NCI-H2196 (cell line): ENCODE measurements around the gene NAPSA.

Experiments
- DNase-seq: peaks from one replicate; lab custom pipeline; 2025; ENCODE audit not compliant: unreplicated experiment; lab: John Stamatoyannopoulos, UW

NAPSA gene

GRCh38 chr19:50318438-50318837 is 47.0 kb downstream of the NAPSA start:
- DNase-seq: no peak

GRCh38 chr19:50317115-50317514 is 48.3 kb downstream of the NAPSA start:
- DNase-seq: no peak

GRCh38 chr19:50315773-50316448 is 49.5 kb downstream of the NAPSA start:
- peak; percentile 63 for DNase-seq

GRCh38 chr19:50314724-50315708 is 50.4 kb downstream of the NAPSA start:
- no peak for DNase-seq

GRCh38 chr19:50313812-50314536 is 51.5 kb downstream of the NAPSA start:
- peak; percentile 26 for DNase-seq

- DNase-seq: no peak
Observed at GRCh38 chr19:50312967-50313811, 52.2 kb downstream of the NAPSA start.

- peak; percentile 76 for DNase-seq
Observed at GRCh38 chr19:50311723-50312635, 53.5 kb downstream of the NAPSA start.

GRCh38 chr19:50310759-50311465 is 54.5 kb downstream of the NAPSA start:
- DNase-seq: no peak

GRCh38 chr19:50309396-50310125 is 55.9 kb downstream of the NAPSA start:
- DNase-seq: no peak

GRCh38 chr19:50308991-50309390 is 56.4 kb downstream of the NAPSA start:
- no peak for DNase-seq
